Measurements from ENCODE around the gene TFAP2C.
"Not testable (repeated sequence)": the region's sequence is repeated elsewhere in the genome, so short reads cannot be mapped to it uniquely, and the experiment has no call there.

TFAP2C gene

DNA sequence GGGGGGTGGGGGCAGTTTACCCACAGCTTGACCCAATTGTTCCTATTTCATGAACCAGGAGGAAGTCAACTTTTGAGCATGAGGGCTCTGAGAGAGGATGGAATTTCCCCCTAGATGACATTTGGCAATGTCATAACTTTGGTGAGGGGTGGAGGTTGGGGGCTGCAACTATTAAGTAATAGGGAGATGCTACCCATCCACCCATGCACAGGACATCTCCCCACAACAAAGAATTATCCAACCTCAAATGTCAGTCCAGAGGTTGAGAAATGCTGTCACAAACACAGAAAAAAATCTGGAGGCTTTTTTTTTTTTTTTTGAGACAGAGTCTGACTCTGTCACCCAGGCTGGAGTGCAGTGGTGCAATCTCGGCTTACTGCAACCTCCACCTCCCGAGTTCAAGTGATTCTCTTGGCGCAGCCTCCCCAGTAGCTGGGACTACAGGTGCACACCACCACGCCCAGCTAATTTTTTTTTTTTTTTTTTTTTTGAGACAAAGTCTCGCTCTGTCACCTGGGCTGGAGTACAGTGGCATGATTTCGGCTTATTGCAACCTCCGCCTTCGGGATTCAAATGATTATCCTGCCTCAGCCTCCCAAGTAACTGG lies 29.3 kb downstream of the TFAP2C start:
- H3K27me3 Mint-ChIP-seq: peaks cover 10% of the 10 kb centered on the region
- H3K4me1 Mint-ChIP-seq, ATAC-seq, H3K9me3 Mint-ChIP-seq, H3K4me3 Mint-ChIP-seq, H3K27ac Mint-ChIP-seq, DNase-seq: not testable (repeated sequence)

DNA sequence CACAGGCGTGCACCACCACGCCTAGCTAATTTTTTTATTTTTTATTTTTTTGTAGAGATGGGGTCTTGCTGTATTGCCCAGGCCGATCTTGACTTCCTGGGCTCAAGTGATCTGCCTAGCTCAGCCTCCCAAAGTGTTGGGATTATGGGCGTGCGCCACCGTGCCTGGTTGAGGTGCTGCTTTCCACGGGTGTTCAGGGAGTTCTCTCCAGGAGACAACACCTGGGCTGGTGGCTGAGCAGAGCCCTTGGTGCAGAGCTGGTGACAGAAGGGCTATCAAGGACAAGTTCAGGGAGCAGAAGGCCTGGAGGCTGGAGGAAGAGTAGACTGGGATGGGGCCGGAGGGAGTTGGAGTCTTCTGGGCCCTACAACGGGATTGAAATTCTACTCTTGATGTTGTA lies 34.6 kb downstream of the TFAP2C start:
- H3K4me1 Mint-ChIP-seq: no peaks in the 10 kb centered on the region
- no peak for ATAC-seq
- H3K27me3 Mint-ChIP-seq: no peaks in the 10 kb centered on the region
- DNase-seq: no peak
- no peak overlapping the region for H3K27ac Mint-ChIP-seq
- H3K9me3 Mint-ChIP-seq: no peaks in the 10 kb centered on the region
- no peak overlapping the region for H3K4me3 Mint-ChIP-seq

- Mint-ChIP-seq H3K4me1 (no peaks in the 10 kb centered on the region), H3K9me3 (no peaks in the 10 kb centered on the region), H3K27me3 (no peaks in the 10 kb centered on the region), H3K4me3 (no peak overlapping the region), H3K27ac (no peak overlapping the region)
- ATAC-seq: no peak
- DNase-seq: no peak
These were observed 35.7 kb downstream of the TFAP2C start for GRCh38 chr20:56664796-56665195.

GRCh38 chr20:56665806-56666205 lies 36.7 kb downstream of the TFAP2C start:
- DNase-seq (no peak), ATAC-seq (no peak)
- no peaks in the 10 kb centered on the region for H3K4me1 Mint-ChIP-seq
- no peaks in the 10 kb centered on the region for H3K27me3 Mint-ChIP-seq
- no peak overlapping the region for H3K4me3 Mint-ChIP-seq
- no peak overlapping the region for H3K27ac Mint-ChIP-seq
- H3K9me3 Mint-ChIP-seq: no peaks in the 10 kb centered on the region

- DNase-seq (no peak), ATAC-seq (no peak)
- Mint-ChIP-seq H3K4me3 (no peak overlapping the region), H3K9me3 (no peaks in the 10 kb centered on the region), H3K27ac (no peak overlapping the region), H3K27me3 (no peaks in the 10 kb centered on the region), H3K4me1 (no peaks in the 10 kb centered on the region)
These were observed 44.3 kb downstream of the TFAP2C start for GRCh38 chr20:56673450-56673849.

- ATAC-seq: no peak
These were observed 46.9 kb downstream of the TFAP2C start for GRCh38 chr20:56676001-56676400.

DNA sequence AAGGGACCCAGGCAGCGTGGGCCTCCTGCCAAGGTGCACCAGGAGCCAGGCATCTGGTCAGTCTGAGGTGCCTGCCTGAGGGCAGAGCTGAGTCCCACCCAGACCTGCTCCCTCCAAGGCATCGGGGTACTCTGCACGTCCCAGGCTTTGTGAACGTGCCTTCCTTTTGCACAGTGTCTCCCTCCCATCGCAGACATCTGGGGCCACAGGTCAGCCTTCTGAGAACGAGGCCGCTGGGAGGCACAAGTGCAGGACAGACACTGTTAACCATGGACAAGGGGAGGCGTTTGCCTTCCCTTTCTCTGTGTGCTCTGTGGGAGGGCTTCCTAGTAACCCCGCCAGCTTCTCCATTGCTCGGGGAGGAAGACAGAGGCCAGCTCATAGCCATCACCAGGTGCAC lies 47.6 kb downstream of the TFAP2C start:
- H3K9me3 Mint-ChIP-seq: no peaks in the 10 kb centered on the region
- no peak for ATAC-seq
- no peak for DNase-seq
- H3K27ac Mint-ChIP-seq: no peak overlapping the region
- H3K4me1 Mint-ChIP-seq: no peaks in the 10 kb centered on the region
- no peaks in the 10 kb centered on the region for H3K27me3 Mint-ChIP-seq
- no peak overlapping the region for H3K4me3 Mint-ChIP-seq

More at GRCh38 chr20:56676001-56676400, 46.9 kb downstream of the TFAP2C start:
- H3K27me3 Mint-ChIP-seq: no peaks in the 10 kb centered on the region
- no peak overlapping the region for H3K4me3 Mint-ChIP-seq
- H3K9me3 Mint-ChIP-seq: no peaks in the 10 kb centered on the region
- H3K27ac Mint-ChIP-seq: no peak overlapping the region
- no peak for DNase-seq
- no peaks in the 10 kb centered on the region for H3K4me1 Mint-ChIP-seq

DNA sequence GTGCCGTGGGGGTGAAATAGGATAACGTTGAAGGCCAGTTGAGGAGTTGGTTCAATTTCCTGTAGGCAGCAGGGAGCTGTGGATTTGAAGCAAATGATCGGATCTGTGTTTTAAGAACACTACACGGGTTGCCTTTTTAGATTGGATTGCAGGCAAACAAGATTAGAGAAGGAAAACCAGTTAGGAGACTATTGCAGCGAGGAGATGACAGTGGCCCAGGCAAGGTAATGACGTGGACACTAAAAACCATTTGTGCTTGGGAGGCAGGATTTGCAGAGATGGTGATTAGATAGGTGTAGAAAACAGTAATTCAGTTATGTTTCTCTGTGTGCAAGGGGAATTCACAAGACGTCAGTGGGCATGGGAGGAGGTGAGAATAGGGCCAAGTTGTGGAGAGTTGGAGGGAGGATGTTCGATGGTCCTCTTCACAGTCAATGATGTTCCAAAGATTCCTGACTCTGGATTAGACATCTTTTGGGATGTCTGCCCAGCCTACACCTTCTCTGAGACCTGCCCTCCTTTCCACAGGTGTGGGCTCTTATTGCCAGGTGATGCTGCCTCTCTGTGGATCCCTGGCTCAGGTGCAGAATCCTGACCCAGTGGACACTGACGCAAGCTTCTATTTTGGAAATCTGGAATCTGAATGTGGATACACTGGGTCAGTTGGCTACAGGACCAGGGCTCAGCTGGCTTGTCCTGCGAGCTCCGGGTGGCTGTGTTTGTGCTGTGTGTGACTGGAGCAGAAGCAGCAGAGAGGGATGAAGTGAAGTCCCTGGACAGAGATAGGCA lies 54.2 kb downstream of the TFAP2C start:
- Mint-ChIP-seq H3K4me1 (no peaks in the 10 kb centered on the region), H3K4me3 (no peak overlapping the region), H3K27ac (peak overlapping the region in 1 of 2 donors; percentile 61), H3K27me3 (peaks cover 18% of the 10 kb centered on the region), H3K9me3 (no peaks in the 10 kb centered on the region)
- ATAC-seq (no peak), DNase-seq (no peak)

GRCh38 chr20:56685879-56686278 lies 56.8 kb downstream of the TFAP2C start:
- H3K4me1 Mint-ChIP-seq: peaks cover 5% of the 10 kb centered on the region
- ATAC-seq: no peak

GRCh38 chr20:56687061-56687460 lies 58.0 kb downstream of the TFAP2C start:
- Mint-ChIP-seq H3K4me1 (peaks cover 5% of the 10 kb centered on the region), H3K4me3 (no peak overlapping the region), H3K9me3 (no peaks in the 10 kb centered on the region), H3K27me3 (peaks cover 28% of the 10 kb centered on the region), H3K27ac (no peak overlapping the region)
- ATAC-seq (no peak), DNase-seq (no peak)

More at GRCh38 chr20:56685879-56686278, 56.8 kb downstream of the TFAP2C start:
- H3K9me3 Mint-ChIP-seq: no peaks in the 10 kb centered on the region
- DNase-seq: no peak
- H3K27ac Mint-ChIP-seq: no peak overlapping the region
- H3K27me3 Mint-ChIP-seq: peaks cover 28% of the 10 kb centered on the region
- H3K4me3 Mint-ChIP-seq: no peak overlapping the region

DNA sequence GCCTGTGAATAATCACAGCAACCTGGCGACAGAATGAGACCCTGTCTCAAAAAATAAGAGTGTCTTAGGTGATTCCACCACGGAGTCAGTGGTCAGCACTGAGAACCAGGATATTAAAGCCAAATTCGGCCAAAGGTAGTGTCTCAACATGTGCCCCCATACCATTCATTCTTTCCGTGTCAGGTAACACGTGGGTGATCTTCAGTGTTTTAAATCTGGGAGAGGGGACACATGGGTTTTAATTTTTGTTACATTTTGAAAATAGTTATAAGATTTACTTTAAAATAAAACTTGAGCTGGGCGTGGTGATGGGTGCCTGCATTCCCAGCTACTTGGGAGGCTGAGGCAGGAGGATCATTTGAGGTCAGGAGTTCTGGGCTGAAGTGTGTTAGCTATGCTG lies 59.0 kb downstream of the TFAP2C start:
- Mint-ChIP-seq H3K27ac (no peak overlapping the region), H3K4me1 (peaks cover 5% of the 10 kb centered on the region), H3K27me3 (peaks cover 20% of the 10 kb centered on the region), H3K4me3 (no peak overlapping the region), H3K9me3 (no peaks in the 10 kb centered on the region)
- no peak for ATAC-seq
- DNase-seq: no peak

Measured in stimulated activated naive CD8-positive, alpha-beta T cell treated with anti-CD3 and anti-CD28 coated beads, Interleukin-15, amount 100 ng/mL, for 72 hours (primary cell).